ENCODE results near the gene MYO9B.

Gene MYO9B

DNA sequence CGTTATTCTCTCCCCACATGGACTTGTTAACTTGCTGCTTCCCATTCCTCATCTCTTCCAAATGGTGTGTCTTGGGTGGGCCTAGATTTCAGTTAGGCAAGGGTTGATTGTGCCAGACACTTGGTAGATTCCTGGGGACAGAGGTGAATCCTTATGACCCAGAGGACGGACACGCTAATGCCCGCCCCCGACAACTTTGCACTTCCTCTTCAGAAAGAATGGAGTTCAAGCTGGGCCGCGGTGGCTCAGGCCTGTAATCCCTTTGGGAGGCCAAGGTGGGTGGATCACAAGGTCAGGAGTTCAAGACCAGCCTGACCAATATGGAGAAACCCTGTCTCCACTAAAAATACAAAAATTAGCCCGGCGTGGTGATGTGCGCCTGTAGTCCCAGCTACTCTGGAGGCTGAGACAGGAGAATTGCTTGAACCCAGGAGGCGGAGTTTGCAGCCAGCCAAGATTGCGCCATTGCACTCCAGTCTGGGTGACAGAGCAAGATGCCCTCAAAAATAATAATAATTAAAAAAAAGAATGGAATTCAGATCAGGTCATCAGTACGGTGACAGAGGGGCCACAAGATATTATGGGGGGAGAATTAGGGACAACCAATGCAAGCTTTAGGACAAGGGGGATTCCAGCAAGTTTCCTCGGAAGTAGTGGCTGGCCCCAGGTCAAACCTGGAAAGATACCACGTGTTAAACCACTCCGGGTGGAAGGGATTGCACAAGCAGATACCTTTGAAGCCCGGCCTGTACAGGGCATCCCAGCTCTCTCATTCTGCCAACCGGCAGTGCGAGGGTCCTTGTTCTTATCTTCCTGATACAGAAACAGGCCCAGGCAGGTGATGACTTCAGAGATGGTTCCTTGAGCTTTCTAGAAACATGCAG is 2.7 kb downstream of the MYO9B start:
- no peak overlapping the region for H3K4me3 ChIP-seq (ENCODE audit: control insufficient read depth, low read depth, low read length)
- DNase-seq (ENCODE audit: low read depth) = no peak

DNA sequence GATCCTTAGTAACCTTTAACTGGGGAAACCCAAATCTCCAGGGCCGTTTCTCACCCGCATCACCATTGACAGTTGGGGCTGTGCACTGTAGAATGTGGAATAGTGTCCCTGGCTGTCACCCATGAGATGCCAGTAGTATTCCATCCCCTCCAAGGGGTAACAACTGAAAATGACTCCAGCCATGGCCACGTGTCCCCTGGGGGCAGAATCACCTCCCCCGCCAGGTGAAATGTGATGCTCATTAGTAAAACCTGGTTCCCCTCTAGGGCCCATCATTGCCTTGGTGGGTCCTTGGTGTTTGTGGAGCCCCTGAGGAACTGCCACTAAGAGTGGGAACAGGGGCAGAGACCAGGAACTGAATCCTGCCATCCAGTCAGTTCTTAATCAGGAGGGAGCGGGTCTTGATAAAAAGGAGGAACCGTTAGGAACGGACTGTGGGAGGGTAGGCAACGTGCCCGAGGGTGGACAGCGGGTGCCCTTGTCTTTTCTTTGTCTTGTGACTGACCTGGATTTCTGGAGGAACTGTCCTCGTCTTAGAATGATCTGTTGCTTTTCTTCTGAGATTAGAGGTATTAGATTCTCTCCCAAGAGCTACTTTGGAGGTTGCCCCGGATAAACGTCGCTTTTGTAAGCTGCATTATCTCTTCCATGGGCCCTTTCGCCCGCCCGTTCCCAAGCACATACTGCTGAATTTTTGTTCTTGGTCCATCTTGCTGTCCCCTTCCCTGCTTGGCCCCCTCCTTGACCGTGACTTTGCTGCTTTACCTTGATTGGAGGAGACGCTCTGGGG is 3.5 kb downstream of the MYO9B start:
- TF ChIP-seq CTCF (conservative IDR thresholded peaks at IDR 0.05; ENCODE audit: control insufficient read depth, insufficient read depth, low read depth, low read length) = no peak
- peak overlapping the region; percentile 58 for H3K4me3 ChIP-seq (ENCODE audit: control insufficient read depth, low read depth, low read length)
- peak; percentile 16 for DNase-seq (ENCODE audit: low read depth)

More for the DNA sequence above, 2.7 kb downstream of the MYO9B start:
- no peak for TF ChIP-seq CTCF (conservative IDR thresholded peaks at IDR 0.05; ENCODE audit: control insufficient read depth, insufficient read depth, low read depth, low read length)

GRCh38 chr19:17079710-17080439 is 4.3 kb downstream of the MYO9B start:
- peak overlapping the region; percentile 58 for H3K4me3 ChIP-seq (ENCODE audit: control insufficient read depth, low read depth, low read length)
- peak; percentile 67 for TF ChIP-seq CTCF (conservative IDR thresholded peaks at IDR 0.05; ENCODE audit: control insufficient read depth, insufficient read depth, low read depth, low read length)
- peak; percentile 99 for DNase-seq (ENCODE audit: low read depth)

DNA sequence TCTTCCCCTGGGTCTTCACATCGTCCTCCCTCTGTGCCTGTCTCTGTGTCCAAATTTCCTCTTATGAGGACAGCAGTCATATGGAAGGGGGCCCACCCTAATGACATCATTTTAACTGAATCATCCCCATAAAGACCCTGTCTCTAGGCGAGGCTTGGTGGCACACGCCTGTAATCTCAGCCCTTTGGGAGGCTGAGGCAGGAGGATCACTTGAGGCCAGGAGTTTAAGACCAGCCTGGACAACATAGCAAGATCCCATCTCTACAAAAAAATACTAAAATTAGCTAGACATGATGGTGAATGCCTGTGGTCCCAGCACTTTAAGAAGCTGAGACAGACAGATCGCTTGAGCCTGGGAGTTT is 4.8 kb downstream of the MYO9B start:
- peak overlapping the region; percentile 12 for H3K4me3 ChIP-seq (ENCODE audit: control insufficient read depth, low read depth, low read length)
- no peak for DNase-seq (ENCODE audit: low read depth)
- no peak for TF ChIP-seq CTCF (conservative IDR thresholded peaks at IDR 0.05; ENCODE audit: control insufficient read depth, insufficient read depth, low read depth, low read length)

DNA sequence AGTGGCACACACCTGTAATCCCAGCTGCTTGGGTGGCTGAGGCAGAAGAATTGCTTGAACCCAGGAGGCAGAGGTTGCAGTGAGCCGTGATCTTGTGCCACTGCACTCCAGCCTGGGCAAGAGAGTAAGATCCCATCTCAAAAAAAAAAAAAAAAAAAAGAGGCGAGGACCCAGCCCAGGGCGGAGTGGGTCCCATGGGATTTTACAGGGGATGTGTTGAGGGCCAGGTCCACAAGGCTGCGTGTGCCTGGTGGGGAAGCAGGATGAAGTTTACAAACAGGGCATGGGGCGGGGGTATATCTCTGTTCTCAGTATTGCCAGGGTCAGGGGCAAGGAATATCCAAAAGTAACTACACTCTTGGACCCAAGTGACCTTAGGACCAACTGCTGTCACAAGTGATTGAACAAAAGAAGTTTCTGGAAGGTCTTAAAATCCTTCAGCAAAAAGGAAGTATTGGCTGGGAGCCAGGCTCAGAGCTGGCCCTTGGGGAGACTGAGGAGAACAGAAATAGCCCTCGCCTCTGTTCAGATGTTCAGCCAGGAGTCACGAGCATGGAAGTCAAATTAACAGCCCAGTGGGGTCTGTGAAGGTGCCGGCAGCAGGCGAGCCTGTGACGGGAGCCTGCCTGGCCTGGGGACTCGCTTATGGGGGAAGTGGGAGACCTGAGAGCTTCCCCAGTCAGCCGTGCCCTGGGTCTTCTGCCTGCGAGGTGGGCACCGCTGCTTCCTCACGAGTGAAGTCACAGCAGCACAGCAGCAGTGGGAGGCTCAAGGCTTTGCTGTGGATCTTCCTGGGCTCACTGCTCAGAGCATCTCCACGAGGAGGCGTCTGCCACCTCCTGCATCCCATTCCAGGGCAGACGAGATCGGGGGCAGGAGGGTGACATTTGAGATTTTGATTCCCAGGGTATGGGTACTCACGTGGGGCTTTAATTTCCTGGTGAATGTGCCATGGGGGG is 6.4 kb downstream of the MYO9B start:
- DNase-seq (ENCODE audit: low read depth) = no peak
- H3K4me3 ChIP-seq (ENCODE audit: control insufficient read depth, low read depth, low read length) = no peak overlapping the region
- no peak for TF ChIP-seq CTCF (conservative IDR thresholded peaks at IDR 0.05; ENCODE audit: control insufficient read depth, insufficient read depth, low read depth, low read length)
